GM19468 (cell line): Measurements from ENCODE around the gene ACO2.
"Not testable (repeated sequence)": the region's sequence is repeated elsewhere in the genome, so short reads cannot be mapped to it uniquely, and the experiment has no call there.

ENCODE experiments used
- ATAC-seq: cut with Tn5 transposase; IDR thresholded peaks from one replicate; pipeline ENCODE4 v1.9.1; 2021; ENCODE audit warnings: mild to moderate bottlenecking, moderate library complexity, moderate number of reproducible peaks; ENCODE audit not compliant: unreplicated experiment; ENCODE audit errors: extremely low read depth

Gene ACO2

DNA sequence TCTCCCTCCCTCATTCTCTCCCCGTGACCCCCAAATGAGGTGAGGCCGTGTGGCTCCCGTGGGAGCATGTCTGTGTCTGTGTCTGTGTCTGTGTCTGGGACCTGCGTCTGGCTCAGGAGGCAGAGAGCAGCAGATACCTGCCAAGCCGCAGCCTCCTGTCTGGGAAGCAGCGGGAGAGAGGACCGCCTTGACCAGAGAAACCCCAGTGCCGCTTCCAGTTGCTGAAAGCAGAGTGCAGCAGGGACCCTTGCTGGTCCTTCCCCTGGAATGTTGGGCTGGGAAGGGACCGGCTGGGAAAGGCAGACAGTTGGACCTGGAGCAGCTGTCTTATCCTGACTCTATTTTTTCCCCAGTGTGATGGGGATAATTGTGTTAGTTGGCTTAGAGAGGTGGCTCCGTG lies 92.4 kb downstream of the ACO2 start:
- no peak for ATAC-seq

DNA sequence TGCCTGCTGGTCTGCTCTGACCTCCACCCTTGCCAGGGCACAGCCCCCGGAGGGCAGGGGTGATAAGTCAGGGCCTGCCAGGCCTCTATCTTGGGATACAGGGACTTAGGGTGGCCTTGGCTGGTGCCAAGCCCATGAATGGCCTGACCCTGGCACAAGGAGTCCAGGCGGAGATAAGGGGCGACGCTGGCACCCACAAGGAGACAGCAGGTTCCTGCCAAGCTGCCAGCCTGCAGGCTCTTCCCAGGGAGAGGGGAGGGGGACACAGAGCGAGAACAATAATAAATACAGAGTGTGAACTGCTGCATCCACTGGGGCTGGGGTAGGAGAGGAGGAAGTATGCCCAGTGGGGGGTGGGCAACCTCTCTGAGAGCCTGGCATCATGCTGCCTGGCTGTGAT lies 92.9 kb downstream of the ACO2 start:
- ATAC-seq = no peak

DNA sequence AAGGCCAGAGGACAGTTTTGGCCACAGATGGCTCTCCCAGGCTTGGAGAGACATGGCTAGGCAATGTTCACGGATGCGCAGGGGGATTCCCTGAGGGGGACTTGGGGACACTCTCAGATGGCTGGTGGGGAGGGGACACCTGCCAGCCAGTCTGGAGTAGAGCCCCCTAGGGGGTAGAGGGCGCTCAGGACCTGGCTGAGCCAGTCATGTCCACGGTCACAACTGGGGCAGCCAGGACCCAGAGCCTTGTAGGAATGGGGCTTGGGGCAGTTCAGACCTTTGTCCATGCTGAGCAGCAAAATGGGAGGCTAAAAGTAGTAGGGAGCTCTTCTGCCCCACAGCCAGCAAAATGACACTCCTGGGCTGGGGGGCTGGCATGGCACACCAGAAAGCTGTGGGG lies 93.5 kb downstream of the ACO2 start:
- no peak for ATAC-seq

DNA sequence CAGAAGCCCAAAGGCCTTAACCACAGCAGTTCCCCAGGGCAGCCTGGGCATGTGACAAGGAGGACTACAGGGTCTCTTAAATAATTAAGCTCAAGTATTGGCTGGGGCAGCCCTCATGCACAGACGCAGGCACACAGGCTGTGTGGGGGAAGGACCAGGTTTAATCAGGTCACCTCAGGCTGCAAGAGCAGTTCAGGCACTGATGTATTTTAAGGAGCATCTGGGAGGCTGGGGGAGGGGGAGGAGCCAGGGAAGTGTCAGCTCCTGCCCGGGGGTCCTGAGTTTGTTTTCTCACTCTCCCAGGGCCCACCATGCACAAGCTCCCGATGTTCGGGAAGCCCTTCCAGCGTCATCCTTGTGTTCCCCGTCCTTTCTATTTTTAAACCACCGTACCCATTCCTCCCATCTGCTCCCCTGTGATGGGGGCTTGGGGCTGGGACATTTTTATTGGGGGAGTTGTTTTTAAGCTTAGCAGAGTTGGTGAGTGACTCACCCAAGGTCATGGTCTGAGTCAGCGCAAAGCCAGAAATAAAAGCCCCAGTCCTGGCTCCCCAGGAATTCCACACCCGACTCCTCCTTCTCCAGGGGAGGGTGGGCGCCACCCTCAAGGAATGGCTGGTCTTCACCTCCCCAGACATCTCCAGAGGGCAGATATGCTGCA lies 94.3 kb downstream of the ACO2 start:
- ATAC-seq = no peak

DNA sequence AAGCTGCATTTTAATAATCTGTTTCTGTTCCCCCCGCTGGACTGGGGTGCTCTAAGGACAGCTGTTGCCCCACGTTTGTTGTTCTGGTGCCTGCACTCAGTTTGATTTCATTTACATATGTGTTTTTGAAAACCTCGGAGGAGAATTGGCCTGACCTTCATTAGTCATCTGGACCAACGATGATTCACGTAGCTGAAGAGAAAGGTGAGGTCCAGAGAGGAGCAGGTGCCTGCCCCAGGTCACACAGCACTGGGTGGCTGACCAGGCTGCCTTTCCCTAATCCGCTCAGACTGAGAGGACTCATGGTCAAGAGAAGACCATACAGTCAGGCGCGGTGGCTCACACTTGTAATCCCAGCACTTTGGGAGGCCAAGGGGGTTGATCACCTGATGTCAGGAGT lies 95.6 kb downstream of the ACO2 start:
- ATAC-seq = no peak

DNA sequence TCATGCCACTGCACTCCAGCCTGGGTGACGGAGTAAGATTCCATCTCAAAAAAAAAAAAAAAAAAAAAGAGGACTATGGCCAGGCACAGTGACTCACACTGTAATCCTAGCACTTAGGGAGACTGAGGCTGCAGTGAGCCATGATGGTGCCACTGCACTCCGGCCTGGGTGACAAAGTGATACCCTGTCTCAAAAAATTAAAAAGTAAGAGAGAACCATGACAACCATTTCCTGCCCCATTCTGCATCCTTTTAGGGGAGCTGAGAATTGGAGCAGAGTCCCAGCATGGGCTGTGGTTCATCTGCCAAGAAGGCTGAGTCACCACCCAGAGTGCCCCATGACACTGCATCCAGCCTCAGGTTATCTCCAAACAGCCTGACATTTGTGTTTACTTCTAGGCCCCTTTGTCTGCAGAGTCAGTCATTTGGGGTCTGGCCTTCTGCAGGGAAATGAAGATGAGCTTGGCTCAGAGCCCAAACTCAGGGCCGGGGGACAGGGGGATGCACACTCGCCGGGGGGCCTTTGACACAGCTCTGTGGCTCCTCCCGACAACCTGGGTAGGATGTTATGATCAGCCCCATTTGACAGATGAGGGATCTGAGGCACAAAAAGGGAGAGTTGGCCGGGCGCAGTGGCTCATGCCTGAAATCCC lies 96.6 kb downstream of the ACO2 start:
- ATAC-seq = no peak

DNA sequence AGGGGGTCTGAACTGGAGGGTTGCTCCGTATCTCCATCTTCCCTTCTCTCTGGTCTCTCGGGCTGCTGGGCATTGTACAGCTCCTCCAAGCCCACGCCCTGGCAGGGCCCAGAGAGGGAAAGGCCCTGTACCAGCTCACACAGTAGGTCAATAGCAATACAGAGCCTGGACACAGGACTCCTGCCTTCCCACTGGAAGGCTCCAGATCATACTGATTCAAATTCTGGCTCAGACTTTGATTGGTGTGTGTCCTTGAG lies 98.5 kb downstream of the ACO2 start:
- no peak for ATAC-seq

DNA sequence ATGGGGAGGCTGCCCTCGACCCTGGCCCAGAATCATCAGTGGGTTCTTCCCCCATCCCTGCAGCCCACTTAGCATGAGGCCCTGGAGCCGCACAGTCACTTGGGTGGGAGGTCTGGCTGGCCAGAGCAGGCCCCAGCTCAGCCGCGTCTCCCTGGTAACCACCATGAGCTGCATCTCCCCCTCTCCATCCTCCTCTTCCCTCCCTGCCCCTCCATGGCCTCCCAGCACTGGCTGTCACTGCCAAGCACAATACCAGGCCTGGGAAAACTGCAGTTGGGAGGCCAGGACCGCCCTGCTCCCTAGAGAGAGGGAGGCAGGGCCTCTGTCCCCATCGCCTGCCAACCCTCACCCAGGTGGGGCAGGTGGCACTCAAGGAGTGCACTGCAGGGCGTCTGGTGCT lies 99.9 kb downstream of the ACO2 start:
- ATAC-seq = no peak

DNA sequence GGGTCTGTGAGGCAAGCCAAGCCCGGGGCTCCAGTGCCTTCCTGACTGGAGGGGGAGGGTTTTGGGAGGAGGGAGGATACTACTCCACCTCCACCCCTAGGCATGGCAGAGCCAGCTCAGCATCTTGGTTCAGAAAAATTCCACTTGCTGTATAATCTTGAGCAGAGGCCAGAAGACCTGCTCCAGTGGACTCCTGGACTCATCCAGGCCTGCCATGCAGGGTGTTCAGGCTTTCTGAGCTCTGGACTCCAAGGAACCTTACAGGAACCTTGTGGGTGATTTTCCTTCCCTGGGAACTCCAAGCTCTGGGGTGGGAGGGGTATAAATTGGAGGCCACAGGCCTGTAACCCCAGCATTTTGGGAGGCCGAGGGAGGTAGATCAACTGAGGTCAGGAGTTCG lies 101.3 kb downstream of the ACO2 start:
- no peak for ATAC-seq

DNA sequence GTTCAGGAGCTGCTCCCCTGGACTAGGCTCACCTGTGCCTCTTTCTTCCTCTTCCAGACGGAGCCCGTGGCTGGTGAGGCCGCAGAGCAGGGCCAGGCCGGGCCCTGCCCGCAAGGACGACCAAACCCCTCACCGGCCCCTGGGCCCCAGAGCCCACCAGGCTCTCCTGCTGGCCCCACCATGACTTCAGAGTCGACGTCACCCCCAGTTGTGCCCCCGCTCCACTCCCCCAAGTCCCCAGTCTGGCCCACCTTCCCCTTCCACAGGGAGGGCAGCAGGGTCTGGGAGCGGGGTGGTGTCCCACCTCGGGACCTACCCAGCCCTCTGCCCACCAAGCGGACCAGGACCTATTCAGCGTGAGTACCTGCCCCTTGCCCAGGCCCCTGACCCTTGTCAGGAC lies 102.9 kb downstream of the ACO2 start:
- ATAC-seq = no peak

DNA sequence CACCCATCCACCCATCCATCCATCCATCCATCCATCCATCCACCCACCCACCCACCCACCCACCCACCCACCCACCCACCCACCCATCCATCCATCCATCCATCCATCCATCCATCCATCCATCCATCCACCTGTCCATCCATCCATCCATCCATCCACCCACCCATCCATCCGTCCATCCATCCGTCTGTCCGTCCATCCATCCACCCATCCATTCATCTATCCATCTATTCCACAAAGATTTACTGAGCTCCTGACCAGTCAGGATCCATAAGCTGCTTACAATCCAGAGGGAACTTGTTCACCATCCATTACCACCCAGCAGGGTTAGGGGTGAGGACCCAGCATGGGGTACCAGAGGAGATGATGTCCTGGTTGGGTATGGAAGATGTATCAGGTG lies 103.4 kb downstream of the ACO2 start:
- not testable (repeated sequence) for ATAC-seq

DNA sequence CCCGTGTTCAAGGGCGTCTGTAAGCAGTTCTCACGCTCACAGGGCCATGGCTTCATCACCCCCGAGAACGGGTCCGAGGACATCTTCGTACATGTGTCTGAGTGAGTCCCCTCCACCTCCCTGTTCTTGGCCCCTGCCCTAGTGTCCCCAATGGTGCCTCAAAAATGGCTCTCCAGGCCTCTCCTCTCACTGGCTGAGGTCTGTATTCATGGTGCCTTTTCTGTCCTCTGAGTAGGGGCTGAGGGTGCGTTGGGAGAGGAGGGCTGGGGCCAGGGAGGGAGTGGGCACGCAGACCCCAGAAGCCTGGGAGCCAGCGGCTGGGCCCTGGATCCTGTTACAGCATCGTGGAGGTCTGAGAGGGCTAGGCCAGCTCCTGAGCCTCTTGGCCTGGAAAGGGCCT lies 104.8 kb downstream of the ACO2 start:
- no peak for ATAC-seq

DNA sequence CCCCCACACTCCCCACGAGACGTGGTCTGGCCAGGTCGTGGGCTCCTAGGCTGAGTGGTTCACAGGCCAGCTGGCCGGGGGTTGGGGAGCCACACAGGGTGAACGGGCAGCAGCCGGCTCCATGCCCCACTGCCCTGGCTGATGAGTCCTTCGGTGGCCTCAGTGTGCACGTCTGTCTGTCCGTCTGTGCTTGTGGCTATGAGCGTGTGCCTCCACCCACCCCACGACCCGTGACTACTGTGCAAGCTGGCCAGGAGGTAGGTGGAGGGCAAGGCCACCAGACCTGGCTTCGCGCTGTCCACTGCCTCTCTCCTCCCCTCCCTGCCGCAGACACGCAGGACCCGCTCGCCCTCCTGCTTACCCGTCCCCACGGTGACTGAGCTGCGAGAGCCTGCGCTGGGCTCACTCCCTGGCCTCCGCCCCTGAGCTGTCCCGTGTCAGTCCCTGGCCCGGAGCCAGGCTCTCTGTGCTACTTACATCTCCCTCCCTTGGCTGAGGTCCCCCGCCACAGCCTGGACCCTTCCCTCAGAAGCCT lies 106.0 kb downstream of the ACO2 start:
- no peak for ATAC-seq

DNA sequence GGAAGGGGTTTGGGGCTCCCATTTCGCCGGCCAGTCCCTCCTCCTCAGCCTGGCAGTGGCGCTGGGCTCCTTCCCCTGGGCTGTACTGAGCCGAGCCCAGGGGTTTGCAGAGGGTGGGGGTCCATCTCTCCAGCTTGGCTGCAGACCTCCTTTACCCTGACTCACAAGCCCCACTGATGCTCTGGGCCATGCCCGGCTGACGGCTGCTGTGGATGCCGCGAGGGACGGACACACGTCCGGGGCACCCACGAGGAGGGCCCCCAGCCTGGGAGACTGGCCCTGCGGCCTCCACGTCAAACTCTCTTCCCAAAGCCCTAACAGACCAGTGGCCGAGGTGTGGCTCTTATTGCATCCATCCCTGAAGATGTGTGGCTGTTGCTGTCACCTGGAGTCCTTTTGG lies 106.6 kb downstream of the ACO2 start:
- no peak for ATAC-seq

DNA sequence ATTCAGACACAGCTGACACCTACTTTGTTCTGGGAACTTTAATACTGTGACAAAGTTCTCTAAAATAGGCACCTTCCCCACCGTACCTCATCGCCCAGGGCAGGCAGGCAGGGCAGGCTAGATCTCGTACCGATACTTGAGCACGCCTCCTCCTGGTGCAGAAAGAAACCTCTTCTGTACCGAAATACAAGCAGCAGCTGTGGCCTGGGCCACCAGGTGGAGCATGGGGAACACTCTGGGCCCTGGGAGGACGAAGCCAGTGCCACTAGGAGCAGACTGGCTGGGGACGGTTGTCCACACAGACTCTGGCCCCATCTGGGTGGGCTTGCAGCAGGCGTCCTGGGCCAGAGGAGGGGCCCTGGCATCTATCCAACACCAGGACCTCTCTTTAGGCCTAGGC lies 108.0 kb downstream of the ACO2 start:
- ATAC-seq = no peak

DNA sequence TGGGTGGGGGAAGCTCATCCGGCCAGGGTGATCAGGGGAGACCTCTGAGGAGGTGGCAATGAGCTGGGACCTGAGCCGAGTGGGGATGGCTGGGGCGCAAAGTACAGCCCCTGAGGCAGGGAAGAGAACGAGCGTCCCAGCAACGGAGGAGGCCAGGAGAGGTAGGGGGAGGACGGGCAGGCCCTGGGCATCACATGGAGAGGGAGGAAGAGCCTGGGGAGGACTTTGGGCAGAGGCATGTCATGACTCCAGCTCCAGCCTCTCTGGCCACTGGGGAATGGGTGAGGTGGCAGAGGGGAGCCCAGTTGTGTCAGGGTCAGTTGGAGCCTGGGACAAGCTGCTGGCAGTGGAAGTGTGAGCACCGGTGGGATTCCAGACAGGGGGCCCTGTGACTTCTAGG lies 109.2 kb downstream of the ACO2 start:
- ATAC-seq = no peak
